ENCODE results near the gene C19orf73.
A peak's percentile ranks its signal among the peaks of the same experiment; 100 is the strongest.

Gene C19orf73

GRCh38 chr19:49118565-49119410, at the start of gene C19orf73:
C19orf73 (minus strand) TSS chr19:49119143; CDS start chr19:49119022, 121 bp downstream.
- DNase-seq (ENCODE audit: low read depth in 2 of 2) = peak; percentile 90 to 93

- no peak for DNase-seq (ENCODE audit: low read depth in 2 of 2)
Observed at GRCh38 chr19:49168421-49168820, 49.5 kb upstream of the C19orf73 start.

- DNase-seq (ENCODE audit: low read depth in 2 of 2) = no peak
Observed at GRCh38 chr19:49167857-49168409, 49.0 kb upstream of the C19orf73 start.

GRCh38 chr19:49165865-49166301, 46.9 kb upstream of the C19orf73 start:
- no peak for DNase-seq (ENCODE audit: low read depth in 2 of 2)

- DNase-seq (ENCODE audit: low read depth in 2 of 2) = no peak
Observed at GRCh38 chr19:49165111-49165750, 46.3 kb upstream of the C19orf73 start.

- DNase-seq (ENCODE audit: low read depth in 2 of 2) = no peak
Observed at GRCh38 chr19:49161987-49162386, 43.0 kb upstream of the C19orf73 start.

GRCh38 chr19:49160450-49161189, 41.7 kb upstream of the C19orf73 start:
- no peak for DNase-seq (ENCODE audit: low read depth in 2 of 2)

GRCh38 chr19:49157445-49158224, 38.7 kb upstream of the C19orf73 start, which contains the start of gene TRPM4:
TRPM4 (plus strand) TSS chr19:49157792; CDS start chr19:49157867, 75 bp downstream.
- DNase-seq (ENCODE audit: low read depth in 2 of 2) = no peak

- no peak for DNase-seq (ENCODE audit: low read depth in 2 of 2)
Observed at GRCh38 chr19:49155820-49156346, 36.9 kb upstream of the C19orf73 start.

GRCh38 chr19:49155005-49155819, 36.3 kb upstream of the C19orf73 start, which contains the start of gene HRC:
HRC (minus strand) TSS chr19:49155396; CDS start chr19:49155237, 159 bp downstream.
- DNase-seq (ENCODE audit: low read depth in 2 of 2) = no peak

- DNase-seq (ENCODE audit: low read depth in 2 of 2) = no peak
Observed at GRCh38 chr19:49154279-49154678, 35.3 kb upstream of the C19orf73 start.

- DNase-seq (ENCODE audit: low read depth in 2 of 2) = no peak
Observed at GRCh38 chr19:49153167-49153809, 34.3 kb upstream of the C19orf73 start.

- DNase-seq (ENCODE audit: low read depth in 2 of 2) = no peak
Observed at GRCh38 chr19:49152119-49152550, 33.2 kb upstream of the C19orf73 start.

- DNase-seq (ENCODE audit: low read depth in 2 of 2) = no peak
Observed at GRCh38 chr19:49151267-49152118, 32.5 kb upstream of the C19orf73 start.

- no peak for DNase-seq (ENCODE audit: low read depth in 2 of 2)
Observed at GRCh38 chr19:49150944-49151243, 32.0 kb upstream of the C19orf73 start.

- DNase-seq (ENCODE audit: low read depth in 2 of 2) = no peak
Observed at GRCh38 chr19:49150106-49150943, 31.4 kb upstream of the C19orf73 start.

GRCh38 chr19:49149652-49150105, 30.7 kb upstream of the C19orf73 start:
- no peak for DNase-seq (ENCODE audit: low read depth in 2 of 2)

Data from stimulated activated CD8-positive, alpha-beta memory T cell treated with anti-CD3 and anti-CD28 coated beads, Interleukin-2, amount 100 ng/mL, for 1 hour (primary cell).